Cardiac muscle cell (in vitro differentiated cells and primary cell): ENCODE measurements around the gene LY6G6C. TPM values are rescaled to one million over a fixed set of nuclear protein-coding genes. Genes with fewer than 3 reads are reported as not detected.

Experiments
- DNase-seq, 2 donors: peaks; one replicate each; pipeline versions ENCODE4 v3.0.0 to v3.0.0-alpha.2; 2010 to 2017; ENCODE audit warnings: low read depth in 1 of 2, low spot score in 1 of 2
- H3K27ac ChIP-seq: fragments of 200-600 bp; sonication (generic); 2 replicates; pipeline ENCODE4 v1.5.1; 2016
- H3K27me3 ChIP-seq: fragments of 200-600 bp; sonication (generic); 2 replicates; pipeline ENCODE4 v1.6.0; 2016; ENCODE audit warnings: control low read depth
- H3K36me3 ChIP-seq: fragments of 200-600 bp; sonication (generic); 2 replicates; pipeline ENCODE4 v1.5.1; 2016; ENCODE audit warnings: control low read depth
- H3K4me1 ChIP-seq: fragments of 200-600 bp; sonication (generic); 2 replicates; pipeline ENCODE4 v1.8.1; 2017; ENCODE audit warnings: low read depth, mild to moderate bottlenecking, mixed run types
- H3K4me3 ChIP-seq: fragments of 200-600 bp; sonication (generic); 2 replicates; pipeline ENCODE4 v1.5.1; 2016; ENCODE audit warnings: mild to moderate bottlenecking
- H3K9me3 ChIP-seq: fragments of 200-600 bp; sonication (generic); 2 replicates; pipeline ENCODE4 v1.5.1; 2017; ENCODE audit warnings: low read depth, mild to moderate bottlenecking, control low read depth
- CTCF ChIP-seq: IDR thresholded peaks from 2 replicates; pipeline ENCODE4 v1.5.1; 2012; ENCODE audit warnings: low read depth, mild to moderate bottlenecking, low read length
- polyA plus RNA-seq: library from polyadenylated mRNA; unstranded; fragments of >200 nt; fragmentation: Nextera tagmentation; extraction: Ambion mirVana; gene quantifications from 2 replicates; pipeline ENCODE4 v1.2.1, GENCODE V29; 2016
- total RNA-seq: library from RNA; depleted of rRNA; stranded (reverse); fragments of >200 nt; gene quantifications from 2 replicates; pipeline ENCODE4 v1.2.3, GENCODE V29; 2016

The LY6G6C gene, protein sequence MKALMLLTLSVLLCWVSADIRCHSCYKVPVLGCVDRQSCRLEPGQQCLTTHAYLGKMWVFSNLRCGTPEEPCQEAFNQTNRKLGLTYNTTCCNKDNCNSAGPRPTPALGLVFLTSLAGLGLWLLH
- total RNA-seq, result not detected in 2 replicates
- polyA plus RNA-seq, result 0.24 TPM in 1 of 2 replicates, not detected in the other

GRCh38 chr6:31721351-31722020 lies at the start of gene LY6G6C:
LY6G6C (minus strand) TSS chr6:31721746; CDS start chr6:31721679, 67 bp downstream.
- peaks cover 3% of the 10 kb centered on the region for H3K36me3 ChIP-seq
- no peaks in the 10 kb centered on the region for H3K27me3 ChIP-seq
- no peak for DNase-seq
- no peak for TF ChIP-seq CTCF
- no peaks in the 10 kb centered on the region for H3K9me3 ChIP-seq
- H3K4me1 ChIP-seq, result no peaks in the 10 kb centered on the region
- H3K4me3 ChIP-seq, result no peak within 1 kb of the TSS
- no peak within 1 kb of the TSS for H3K27ac ChIP-seq

DNA sequence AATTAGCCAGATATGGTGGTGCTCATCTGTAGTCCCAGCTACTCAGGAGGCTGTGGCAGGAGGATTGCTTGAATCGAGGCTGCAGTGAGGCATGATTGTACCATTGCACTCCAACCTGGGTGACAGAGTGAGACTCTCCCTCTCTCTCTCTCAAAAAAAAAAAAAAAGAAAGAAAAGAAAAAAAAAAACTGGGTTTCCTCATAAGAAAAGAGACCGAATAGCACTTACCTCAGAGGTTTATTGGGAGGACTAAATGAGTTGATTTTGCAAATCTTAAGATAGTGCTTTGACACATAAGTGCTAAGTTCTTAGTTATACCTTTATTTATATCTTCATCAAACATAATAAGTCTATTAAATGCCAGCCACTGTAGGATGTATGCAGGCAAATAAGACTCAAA lies 49.3 kb upstream of the LY6G6C start:
- Histone ChIP-seq H3K27me3 (no peaks in the 10 kb centered on the region), H3K9me3 (no peaks in the 10 kb centered on the region), H3K27ac (no peak overlapping the region), H3K36me3 (no peaks in the 10 kb centered on the region), H3K4me3 (no peak overlapping the region), H3K4me1 (no peaks in the 10 kb centered on the region)
- no peak for DNase-seq
- TF ChIP-seq CTCF, result no peak

DNA sequence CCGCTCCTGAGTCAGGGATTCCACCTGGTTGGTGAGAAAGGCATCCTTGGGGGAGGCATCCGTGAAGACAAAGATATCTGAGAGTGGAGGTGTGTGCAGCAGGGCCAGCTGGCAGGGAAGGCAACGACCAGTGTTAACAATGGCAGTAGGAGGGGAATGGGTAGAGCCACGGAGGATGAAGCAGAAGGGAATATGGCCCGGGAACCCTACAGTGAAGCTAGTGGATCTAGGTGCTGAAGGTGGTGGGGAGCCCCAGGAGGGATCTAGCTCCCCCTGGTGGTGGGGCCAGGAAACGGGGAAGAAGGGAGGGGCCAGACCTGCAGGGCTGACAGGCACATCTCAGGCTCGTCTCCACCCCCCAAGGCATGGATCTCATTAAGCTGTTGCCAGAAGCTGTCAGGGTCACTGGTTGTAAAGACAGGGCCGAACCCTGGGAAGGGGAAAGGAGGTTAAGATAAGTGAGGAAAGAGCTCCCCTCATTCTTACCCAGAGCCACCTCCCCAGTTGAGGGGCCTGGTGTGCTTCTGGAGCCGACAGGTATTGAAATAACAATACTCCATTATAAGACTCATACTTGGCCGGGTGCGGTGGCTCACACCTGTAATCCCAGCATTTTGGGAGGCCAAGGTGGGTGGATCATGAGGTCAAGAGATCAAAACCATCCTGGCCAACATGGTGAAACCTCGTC lies 48.3 kb upstream of the LY6G6C start:
- DNase-seq, result peak; percentile 45 to 60
- H3K36me3 ChIP-seq, result no peaks in the 10 kb centered on the region
- no peak overlapping the region for H3K27ac ChIP-seq

GRCh38 chr6:31768363-31769257 lies 47.1 kb upstream of the LY6G6C start:
- H3K27me3 ChIP-seq, result no peaks in the 10 kb centered on the region
- H3K9me3 ChIP-seq, result no peaks in the 10 kb centered on the region
- H3K36me3 ChIP-seq, result no peaks in the 10 kb centered on the region
- no peak for DNase-seq
- no peak overlapping the region for H3K27ac ChIP-seq
- no peak overlapping the region for H3K4me3 ChIP-seq
- H3K4me1 ChIP-seq, result peaks cover 1% of the 10 kb centered on the region
- no peak for TF ChIP-seq CTCF

More for the DNA sequence above, 48.3 kb upstream of the LY6G6C start:
- H3K4me1 ChIP-seq, result no peaks in the 10 kb centered on the region
- H3K27me3 ChIP-seq, result no peaks in the 10 kb centered on the region
- no peak overlapping the region for H3K4me3 ChIP-seq
- peak; percentile 77 for TF ChIP-seq CTCF
- H3K9me3 ChIP-seq, result no peaks in the 10 kb centered on the region

DNA sequence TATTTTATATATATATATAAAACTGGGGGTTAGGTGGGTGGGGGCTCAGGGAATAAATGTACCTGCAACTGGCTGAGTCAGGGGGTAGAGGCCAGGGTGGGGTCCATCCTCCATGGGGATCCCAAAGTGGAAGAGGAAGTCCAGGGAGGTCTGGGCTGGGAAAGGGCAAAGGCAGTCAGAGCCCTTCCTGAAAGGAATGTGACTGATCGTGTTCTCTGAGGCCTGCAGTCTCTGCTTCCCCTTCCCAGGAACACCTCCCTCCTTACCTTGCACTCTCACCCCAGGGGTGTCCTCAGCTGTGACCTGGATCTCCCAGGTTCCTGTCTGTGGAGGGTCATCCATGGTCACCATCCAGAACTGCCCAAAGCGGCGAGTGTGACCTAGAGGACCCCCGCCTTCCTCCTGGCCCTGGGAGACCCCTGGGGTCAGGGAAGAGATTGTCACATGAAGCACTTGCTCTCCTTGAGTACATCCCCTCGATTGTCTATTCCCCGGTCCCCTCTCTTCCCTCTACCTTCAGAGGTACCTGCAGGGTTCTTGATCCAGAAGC lies 45.6 kb upstream of the LY6G6C start:
- H3K4me1 ChIP-seq, result peaks cover 5% of the 10 kb centered on the region
- TF ChIP-seq CTCF, result no peak
- DNase-seq, result no peak
- no peaks in the 10 kb centered on the region for H3K9me3 ChIP-seq
- no peak overlapping the region for H3K4me3 ChIP-seq
- no peak overlapping the region for H3K27ac ChIP-seq
- no peaks in the 10 kb centered on the region for H3K36me3 ChIP-seq
- no peaks in the 10 kb centered on the region for H3K27me3 ChIP-seq
